Astrocyte (in vitro differentiated cells and primary cell): Measurements from ENCODE around the gene NDUFA13. TPM values are rescaled to one million over a fixed set of nuclear protein-coding genes. Genes with fewer than 3 reads are reported as not detected.

ENCODE experiments used
- DNase-seq: peaks from one replicate; pipeline ENCODE4 v3.0.0-alpha.2; 2010; ENCODE audit warnings: low read depth
- FAIRE-seq: peaks from 2 replicates; lab custom pipeline; 2011; peaks lifted over from hg19 to GRCh38; lab: Jason Lieb, UNC
- H2AFZ ChIP-seq: 2 replicates; pipeline ENCODE4 v1.6.0; 2012; ENCODE audit warnings: low read depth, low read length, inconsistent platforms
- H3K27ac ChIP-seq: 2 replicates; pipeline ENCODE4 v1.5.1; 2011; ENCODE audit warnings: low read depth, low read length, inconsistent platforms
- H3K27me3 ChIP-seq: 2 replicates; pipeline ENCODE4 v1.6.0; 2011; ENCODE audit warnings: low read length, inconsistent platforms; ENCODE audit not compliant: insufficient read depth
- H3K36me3 ChIP-seq: 2 replicates; pipeline ENCODE4 v1.5.1; 2011; ENCODE audit warnings: low read length, inconsistent platforms; ENCODE audit not compliant: insufficient read depth
- H3K4me1 ChIP-seq: 2 replicates; pipeline ENCODE4 v1.5.1; 2011; ENCODE audit warnings: low read length, inconsistent platforms; ENCODE audit not compliant: insufficient read depth
- H3K4me2 ChIP-seq: 2 replicates; pipeline ENCODE4 v1.6.0; 2012; ENCODE audit warnings: low read length, inconsistent platforms
- H3K4me3 ChIP-seq: 2 replicates; pipeline ENCODE4 v1.5.1; 2011; ENCODE audit warnings: low read depth, mild to moderate bottlenecking, low read length, inconsistent platforms; ENCODE audit not compliant: insufficient read depth
- H3K79me2 ChIP-seq: 2 replicates; pipeline ENCODE4 v1.6.0; 2012; ENCODE audit warnings: mild to moderate bottlenecking, low read length, inconsistent platforms; ENCODE audit not compliant: insufficient read depth
- H3K9ac ChIP-seq: 2 replicates; pipeline ENCODE4 v1.6.0; 2012; ENCODE audit warnings: mild to moderate bottlenecking, low read length, inconsistent platforms
- H3K9me3 ChIP-seq: 2 replicates; pipeline ENCODE4 v1.5.1; 2012; ENCODE audit warnings: low read depth, mild to moderate bottlenecking, low read length, inconsistent platforms; ENCODE audit not compliant: insufficient read depth
- H4K20me1 ChIP-seq: 2 replicates; pipeline ENCODE4 v1.6.0; 2012; ENCODE audit warnings: low read length, inconsistent platforms; ENCODE audit not compliant: insufficient read depth
- H3K27ac Mint-ChIP-seq: one replicate; pipeline ENCODE4 v1.8.0; 2021; ENCODE audit warnings: mild to moderate bottlenecking, mixed read lengths; ENCODE audit not compliant: unreplicated experiment
- H3K27me3 Mint-ChIP-seq: one replicate; pipeline ENCODE4 v1.8.0; 2021; ENCODE audit warnings: low read depth, mixed read lengths; ENCODE audit not compliant: unreplicated experiment
- H3K36me3 Mint-ChIP-seq: one replicate; pipeline ENCODE4 v1.8.0; 2021; ENCODE audit warnings: low read depth, mixed read lengths; ENCODE audit not compliant: unreplicated experiment
- H3K4me1 Mint-ChIP-seq: one replicate; pipeline ENCODE4 v1.8.0; 2021; ENCODE audit warnings: low read depth, mixed read lengths; ENCODE audit not compliant: unreplicated experiment
- H3K4me3 Mint-ChIP-seq: one replicate; pipeline ENCODE4 v1.8.0; 2021; ENCODE audit warnings: mild to moderate bottlenecking, moderate library complexity, mixed read lengths; ENCODE audit not compliant: unreplicated experiment
- H3K9me3 Mint-ChIP-seq: one replicate; pipeline ENCODE4 v1.8.0; 2021; ENCODE audit warnings: mild to moderate bottlenecking, mixed read lengths; ENCODE audit not compliant: unreplicated experiment
- EZH2 ChIP-seq: IDR thresholded peaks from 2 replicates; pipeline ENCODE4 v1.6.1; 2012; ENCODE audit warnings: mild to moderate bottlenecking, low read length, inconsistent platforms; ENCODE audit not compliant: insufficient read depth
- total RNA-seq: library from RNA; stranded (reverse); gene quantifications from 2 replicates; pipeline ENCODE4 v1.2.1, GENCODE V29; 2021
- TF ChIP-seq, protein P1 (sequence below): IDR thresholded peaks from 2 replicates; pipeline ENCODE4 v1.5.1; 2011; ENCODE audit warnings: low read depth, mild to moderate bottlenecking, inconsistent platforms, low read length, moderate library complexity; ENCODE audit not compliant: insufficient read depth

Gene NDUFA13
- total RNA-seq, 1 donor from 2014 or later: 311 TPM

DNA sequence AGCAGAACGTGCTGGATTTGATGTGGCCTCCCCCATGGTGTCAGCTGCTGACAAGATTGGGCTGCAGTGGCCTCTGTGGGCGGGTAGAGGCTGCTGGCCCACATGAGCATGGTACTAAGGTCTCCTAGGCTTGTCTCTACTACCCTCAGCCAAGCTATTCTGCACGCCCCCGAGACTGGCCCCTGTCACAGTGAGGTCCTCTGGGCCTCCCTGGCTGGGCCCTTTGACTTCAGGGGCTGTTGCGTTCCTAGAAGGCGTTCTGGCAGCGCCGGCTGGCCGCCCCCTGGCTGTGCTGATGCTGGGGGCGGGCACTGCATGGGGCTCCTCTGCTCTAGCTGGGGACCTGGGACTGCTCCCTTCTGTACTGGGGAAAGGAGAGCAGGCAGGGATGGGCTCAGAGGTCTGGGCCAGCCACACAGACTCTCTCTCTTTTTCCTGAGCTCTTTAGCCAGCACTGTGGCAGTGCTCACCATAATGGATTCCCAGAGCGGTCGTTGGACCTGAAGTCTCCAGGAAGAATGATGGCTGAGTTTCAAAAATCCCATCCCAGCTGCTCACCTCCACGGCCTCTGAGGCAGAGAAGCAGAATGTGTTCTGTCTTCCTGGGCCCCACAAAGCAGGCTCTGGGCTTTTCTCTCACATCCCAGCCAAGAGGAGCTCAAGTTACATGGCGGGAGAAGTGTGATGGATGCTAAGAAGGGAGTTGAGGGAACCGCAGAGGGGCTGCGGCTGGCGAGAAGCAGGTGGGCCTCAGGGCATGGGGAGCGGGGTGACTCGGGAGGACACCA lies 33.0 kb upstream of the NDUFA13 start:
- peaks cover 94% of the 10 kb centered on the region for H3K79me2 ChIP-seq
- no peak for FAIRE-seq
- no peak overlapping the region for H2AFZ ChIP-seq
- H3K4me1 ChIP-seq: peaks cover 24% of the 10 kb centered on the region
- no peaks in the 10 kb centered on the region for H3K27me3 Mint-ChIP-seq
- H3K4me2 ChIP-seq: no peak overlapping the region
- peaks cover 58% of the 10 kb centered on the region for H4K20me1 ChIP-seq
- H3K9ac ChIP-seq: no peak overlapping the region
- H3K4me3 Mint-ChIP-seq: no peak overlapping the region
- peak; percentile 30 for DNase-seq
- TF ChIP-seq, protein P1, sequence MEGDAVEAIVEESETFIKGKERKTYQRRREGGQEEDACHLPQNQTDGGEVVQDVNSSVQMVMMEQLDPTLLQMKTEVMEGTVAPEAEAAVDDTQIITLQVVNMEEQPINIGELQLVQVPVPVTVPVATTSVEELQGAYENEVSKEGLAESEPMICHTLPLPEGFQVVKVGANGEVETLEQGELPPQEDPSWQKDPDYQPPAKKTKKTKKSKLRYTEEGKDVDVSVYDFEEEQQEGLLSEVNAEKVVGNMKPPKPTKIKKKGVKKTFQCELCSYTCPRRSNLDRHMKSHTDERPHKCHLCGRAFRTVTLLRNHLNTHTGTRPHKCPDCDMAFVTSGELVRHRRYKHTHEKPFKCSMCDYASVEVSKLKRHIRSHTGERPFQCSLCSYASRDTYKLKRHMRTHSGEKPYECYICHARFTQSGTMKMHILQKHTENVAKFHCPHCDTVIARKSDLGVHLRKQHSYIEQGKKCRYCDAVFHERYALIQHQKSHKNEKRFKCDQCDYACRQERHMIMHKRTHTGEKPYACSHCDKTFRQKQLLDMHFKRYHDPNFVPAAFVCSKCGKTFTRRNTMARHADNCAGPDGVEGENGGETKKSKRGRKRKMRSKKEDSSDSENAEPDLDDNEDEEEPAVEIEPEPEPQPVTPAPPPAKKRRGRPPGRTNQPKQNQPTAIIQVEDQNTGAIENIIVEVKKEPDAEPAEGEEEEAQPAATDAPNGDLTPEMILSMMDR: no peak
- TF ChIP-seq EZH2: no peak
- peaks cover 14% of the 10 kb centered on the region for H3K36me3 Mint-ChIP-seq
- H3K27me3 ChIP-seq: no peaks in the 10 kb centered on the region
- no peaks in the 10 kb centered on the region for H3K9me3 ChIP-seq
- H3K9me3 Mint-ChIP-seq: peaks cover 2% of the 10 kb centered on the region
- no peak overlapping the region for H3K27ac ChIP-seq
- no peak overlapping the region for H3K27ac Mint-ChIP-seq
- H3K36me3 ChIP-seq: no peaks in the 10 kb centered on the region
- peaks cover 31% of the 10 kb centered on the region for H3K4me1 Mint-ChIP-seq
- H3K4me3 ChIP-seq: no peak overlapping the region

DNA sequence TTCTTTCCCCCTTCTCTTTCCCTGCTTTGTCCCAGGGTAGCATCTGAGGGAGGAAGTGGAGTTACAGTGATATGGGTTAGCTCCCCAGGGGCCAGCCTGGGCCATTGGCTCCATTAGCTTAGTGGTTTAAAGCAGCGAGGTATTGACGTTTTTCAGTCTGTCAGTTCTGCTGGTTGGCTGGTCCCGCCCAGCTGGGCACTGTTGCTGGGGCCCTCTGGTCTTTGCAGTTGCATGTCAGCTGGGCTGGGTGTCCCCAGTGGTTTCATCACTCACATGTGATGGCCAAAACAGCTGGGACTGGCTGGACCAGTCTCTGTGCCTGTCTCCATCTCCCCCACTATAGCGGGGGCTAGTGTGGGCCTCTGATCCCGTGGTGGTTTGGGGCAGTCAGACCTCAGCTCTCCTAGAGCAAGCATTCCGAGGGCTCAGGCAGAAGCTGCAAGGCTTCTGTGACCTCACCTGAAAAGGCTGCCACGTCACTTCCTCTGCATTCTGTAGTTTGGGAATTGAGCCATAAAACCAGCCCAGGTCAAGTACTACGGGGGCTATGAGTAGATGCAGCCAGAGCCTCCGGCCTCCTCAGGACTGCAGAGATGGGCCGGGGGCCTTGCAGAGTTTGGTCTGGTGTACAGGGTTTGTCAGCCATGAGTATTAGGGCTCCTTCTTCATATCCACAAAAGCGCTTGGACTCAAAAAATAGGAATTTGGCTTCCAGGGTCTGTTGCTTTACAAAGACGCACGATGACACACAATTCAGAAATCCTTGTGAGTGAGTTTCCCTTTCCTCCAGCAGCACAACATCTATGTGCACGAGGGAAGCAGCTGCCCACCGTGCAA lies 30.6 kb upstream of the NDUFA13 start:
- Histone ChIP-seq H3K36me3 (no peaks in the 10 kb centered on the region), H3K9me3 (no peaks in the 10 kb centered on the region), H2AFZ (no peak overlapping the region), H3K27ac (peak overlapping the region; percentile 79), H3K79me2 (peaks cover 85% of the 10 kb centered on the region), H3K4me1 (peaks cover 47% of the 10 kb centered on the region), H3K4me3 (peak overlapping the region; percentile 21), H3K4me2 (peak overlapping the region; percentile 74), H4K20me1 (peaks cover 41% of the 10 kb centered on the region), H3K9ac (peak overlapping the region; percentile 53), H3K27me3 (no peaks in the 10 kb centered on the region)
- peaks cover 18% of the 10 kb centered on the region for H3K36me3 Mint-ChIP-seq
- TF ChIP-seq, protein P1: no peak
- no peak for TF ChIP-seq EZH2
- DNase-seq: peak; percentile 55
- H3K27me3 Mint-ChIP-seq: no peaks in the 10 kb centered on the region
- FAIRE-seq: no peak
- H3K4me1 Mint-ChIP-seq: peaks cover 50% of the 10 kb centered on the region
- peak overlapping the region; percentile 77 for H3K27ac Mint-ChIP-seq
- H3K9me3 Mint-ChIP-seq: peaks cover 2% of the 10 kb centered on the region
- no peak overlapping the region for H3K4me3 Mint-ChIP-seq
